HCT116 (cell line): ENCODE data around the gene OPCML. TPM values are rescaled to one million over a fixed set of nuclear protein-coding genes. Genes with fewer than 3 reads are reported as not detected.

Source experiments
- ATAC-seq: fragments of 200-7000 bp; cut with Tn5 transposase; 2 replicates; pipeline ENCODE4 v1.9.1; 2020; ENCODE audit warnings: mild to moderate bottlenecking, moderate library complexity
- BruUV-seq: library from RNA; stranded (reverse); fragments of 400-500 nt; replicated peaks from 2 replicates; lab custom pipeline; 2021; lab: Mats Ljungman, UMichigan
- CTCF ChIA-PET: fragments of 300-600 bp; sonication (Branson Sonifier 250); formaldehyde crosslinking; loops from one replicate; lab custom pipeline; 2021; ENCODE audit warnings: antibody characterized with exemption; lab: Charles Lee
- POLR2A ChIA-PET: fragments of 300-600, 350-600 bp; sonication (Branson Sonifier 250); formaldehyde crosslinking; loops from one replicate; lab custom pipeline; 2021; ENCODE audit warnings: antibody characterized with exemption; lab: Charles Lee
- RAD21 ChIA-PET, 2 experiments: fragments of 300-600 bp; sonication (Branson Sonifier 250); formaldehyde crosslinking; loops; one replicate each; lab custom pipeline; 2023; ENCODE audit warnings: low total read pairs in 2 of 2; ENCODE audit not compliant: uncharacterized antibody in 2 of 2, unreplicated experiment in 2 of 2, low non-redundant PET in 1 of 2; lab: Charles Lee
- DNase-seq: peaks from one replicate; pipeline ENCODE4 v3.0.0-alpha.2; 2010; ENCODE audit warnings: low read depth, low spot score
- H2AFZ ChIP-seq: fragments of 200-600 bp; shearing (Covaris generic), sonication (generic); 2 replicates; pipeline ENCODE4 v1.6.1; 2017; ENCODE audit warnings: low read depth, mixed run types, mixed read lengths, antibody characterized with exemption, low read length; ENCODE audit not compliant: poor library complexity, severe bottlenecking
- H3K27ac ChIP-seq: 2 replicates; pipeline ENCODE4 v1.5.1; 2012; ENCODE audit warnings: low read depth, low read length
- H3K27me3 ChIP-seq: fragments of 200-600 bp; sonication (generic); 2 replicates; pipeline ENCODE4 v1.6.1; 2016; ENCODE audit warnings: mixed run types, low read length, mixed read lengths; ENCODE audit not compliant: insufficient read depth
- H3K36me3 ChIP-seq, 2 experiments: fragments of 200-500 bp in 1 of 2; fragments of 200-600 bp in 1 of 2; sonication (Bioruptor generic) in 1 of 2; sonication (generic) in 1 of 2; 2 replicates each; pipeline versions ENCODE4 v1.5.1 to v1.6.1; 2014 to 2016; ENCODE audit warnings: low read length in 2 of 2, inconsistent platforms in 1 of 2, mixed read lengths in 1 of 2, mixed run types in 1 of 2; ENCODE audit not compliant: insufficient read depth in 2 of 2, control insufficient read depth in 1 of 2
- H3K4me1 ChIP-seq, 2 experiments: fragments of 200-600 bp in 1 of 2; sonication (generic) in 1 of 2; 2 replicates each; pipeline versions ENCODE4 v1.5.1 to v1.6.1; 2012 to 2017; ENCODE audit warnings: low read length in 2 of 2, inconsistent platforms in 1 of 2, mild to moderate bottlenecking in 1 of 2, mixed read lengths in 1 of 2, mixed run types in 1 of 2, moderate library complexity in 1 of 2; ENCODE audit not compliant: insufficient read depth in 2 of 2, control insufficient read depth in 1 of 2
- H3K4me2 ChIP-seq: fragments of 200-600 bp; sonication (generic); 2 replicates; pipeline ENCODE4 v1.6.1; 2017; ENCODE audit warnings: mixed run types, low read length, mixed read lengths
- H3K4me3 ChIP-seq, 2 experiments: fragments of 200-600 bp in 1 of 2; sonication (generic) in 1 of 2; replicated peaks in 1 of 2; 2 replicates each; pipeline ENCODE4 v1.5.1; 2011 to 2016; ENCODE audit warnings: low read length in 2 of 2, control low read depth in 1 of 2, low read depth in 1 of 2, mild to moderate bottlenecking in 1 of 2, mixed read lengths in 1 of 2, mixed run types in 1 of 2
- H3K79me2 ChIP-seq: fragments of 200-600 bp; sonication (generic); 2 replicates; pipeline ENCODE4 v1.6.1; 2017; ENCODE audit warnings: mild to moderate bottlenecking, mixed run types, low read length, moderate library complexity, mixed read lengths; ENCODE audit not compliant: insufficient read depth
- H3K9ac ChIP-seq: fragments of 200-600 bp; sonication (generic); 2 replicates; pipeline ENCODE4 v1.6.1; 2016; ENCODE audit warnings: low read length, mixed read lengths
- H3K9me2 ChIP-seq: fragments of 200-600 bp; sonication (generic), shearing (Covaris generic); 2 replicates; pipeline ENCODE4 v1.6.1; 2017; ENCODE audit warnings: mixed run types, mild to moderate bottlenecking, moderate library complexity; ENCODE audit not compliant: insufficient read depth
- H3K9me3 ChIP-seq, 2 experiments: fragments of 200-500 bp in 1 of 2; fragments of 200-600 bp in 1 of 2; sonication (Bioruptor generic) in 1 of 2; sonication (generic) in 1 of 2; 2 replicates each; pipeline ENCODE4 v1.6.1; 2014 to 2017; ENCODE audit warnings: low read length in 2 of 2, mixed read lengths in 2 of 2, inconsistent platforms in 1 of 2, low read depth in 1 of 2, mild to moderate bottlenecking in 1 of 2, mixed run types in 1 of 2, moderate library complexity in 1 of 2; ENCODE audit not compliant: control insufficient read depth in 1 of 2, insufficient read depth in 1 of 2
- H4K20me1 ChIP-seq: fragments of 200-600 bp; sonication (generic), shearing (Covaris generic); 2 replicates; pipeline ENCODE4 v1.6.1; 2017; ENCODE audit warnings: mixed run types, mild to moderate bottlenecking, moderate library complexity; ENCODE audit not compliant: insufficient read depth
- CEBPB ChIP-seq: IDR thresholded peaks from 2 replicates; pipeline ENCODE4 v1.6.1; 2012; ENCODE audit warnings: low read depth
- ELF1 ChIP-seq: IDR thresholded peaks from 2 replicates; pipeline ENCODE4 v1.6.1; 2012; ENCODE audit warnings: low read depth, borderline replicate concordance
- EZH2phosphoT487 ChIP-seq: fragments of 200-600 bp; IDR thresholded peaks from 2 replicates; pipeline ENCODE4 v1.6.1; 2018; ENCODE audit warnings: antibody characterized with exemption, borderline replicate concordance
- JUND ChIP-seq: IDR thresholded peaks from 2 replicates; pipeline ENCODE4 v1.6.1; 2012
- POLR2A ChIP-seq: IDR thresholded peaks from 2 replicates; pipeline ENCODE4 v1.7.0; 2011; ENCODE audit warnings: borderline replicate concordance; ENCODE audit not compliant: insufficient read depth, insufficient read length; ENCODE audit errors: extremely low read depth
- RAD21 ChIP-seq: IDR thresholded peaks from 2 replicates; pipeline ENCODE4 v1.6.1; 2012; ENCODE audit warnings: low read depth, mild to moderate bottlenecking
- SP1 ChIP-seq: IDR thresholded peaks from 2 replicates; pipeline ENCODE4 v1.6.1; 2012; ENCODE audit warnings: low read depth
- ZBTB33 ChIP-seq: IDR thresholded peaks from 2 replicates; pipeline ENCODE4 v1.6.1; 2011; ENCODE audit warnings: mild to moderate bottlenecking, low read length, moderate library complexity; ENCODE audit not compliant: insufficient replicate concordance; ENCODE audit errors: extremely low read depth
- ZFX ChIP-seq: fragments of 450-650 bp; IDR thresholded peaks from 2 replicates; pipeline ENCODE4 v1.6.1; 2017
- ZNF274 ChIP-seq: fragments of 200-500 bp; sonication (Bioruptor generic); IDR thresholded peaks from 2 replicates; pipeline ENCODE4 v1.6.1; 2014; ENCODE audit warnings: mild to moderate bottlenecking, low read depth, low read length, inconsistent platforms
- intact Hi-C: fragments of 100-400 bp; cut with micrococcal nuclease; formaldehyde crosslinking; loops from 2 replicates; pipeline ENCODE4 v1.10.0; 2022
- total RNA-seq: library from RNA; stranded (reverse); gene quantifications from one replicate; pipeline ENCODE4 v1.2.1, GENCODE V29; 2021; ENCODE audit not compliant: unreplicated experiment

Gene OPCML
- total RNA-seq, 1 experiment from 2014 or later = not detected

- Histone ChIP-seq H3K27ac (no peak overlapping the region), H3K9me2 (no peaks in the 10 kb centered on the region), H3K36me3 (no peaks in the 10 kb centered on the region), H3K4me1 (no peaks in the 10 kb centered on the region), H3K9me3 (peaks cover 9 to 28% of the 10 kb centered on the region in 2 experiments; a peak in 3 of 4 replicates), H4K20me1 (no peaks in the 10 kb centered on the region), H2AFZ (no peak overlapping the region), H3K27me3 (no peaks in the 10 kb centered on the region), H3K4me2 (no peak overlapping the region), H3K4me3 (no peak overlapping the region), H3K79me2 (no peaks in the 10 kb centered on the region), H3K9ac (no peak overlapping the region)
- intact Hi-C loops = no loop called here
- DNase-seq = no peak
- ChIA-PET CTCF (no interaction called here), RAD21 (no interaction called here), POLR2A (no interaction called here)
- TF ChIP-seq ZFX (no peak), CEBPB (no peak), POLR2A (no peak), ZNF274 (no peak), RAD21 (no peak), ZBTB33 (no peak), SP1 (no peak), ELF1 (no peak), EZH2phosphoT487 (no peak), JUND (no peak)
- no TSS peak for BruUV-seq
- ATAC-seq = no peak
Measured at GRCh38 chr11:132793831-132794230, 738.5 kb downstream of the OPCML start.
